Measurements from ENCODE around the gene PITX1. TPM values are rescaled to one million over a fixed set of nuclear protein-coding genes. Genes with fewer than 3 reads are reported as not detected.
A peak's percentile ranks its signal among the peaks of the same experiment; 100 is the strongest.

PITX1 gene
- total RNA-seq, 1 donor from 2014 or later, result 7.3 TPM

DNA sequence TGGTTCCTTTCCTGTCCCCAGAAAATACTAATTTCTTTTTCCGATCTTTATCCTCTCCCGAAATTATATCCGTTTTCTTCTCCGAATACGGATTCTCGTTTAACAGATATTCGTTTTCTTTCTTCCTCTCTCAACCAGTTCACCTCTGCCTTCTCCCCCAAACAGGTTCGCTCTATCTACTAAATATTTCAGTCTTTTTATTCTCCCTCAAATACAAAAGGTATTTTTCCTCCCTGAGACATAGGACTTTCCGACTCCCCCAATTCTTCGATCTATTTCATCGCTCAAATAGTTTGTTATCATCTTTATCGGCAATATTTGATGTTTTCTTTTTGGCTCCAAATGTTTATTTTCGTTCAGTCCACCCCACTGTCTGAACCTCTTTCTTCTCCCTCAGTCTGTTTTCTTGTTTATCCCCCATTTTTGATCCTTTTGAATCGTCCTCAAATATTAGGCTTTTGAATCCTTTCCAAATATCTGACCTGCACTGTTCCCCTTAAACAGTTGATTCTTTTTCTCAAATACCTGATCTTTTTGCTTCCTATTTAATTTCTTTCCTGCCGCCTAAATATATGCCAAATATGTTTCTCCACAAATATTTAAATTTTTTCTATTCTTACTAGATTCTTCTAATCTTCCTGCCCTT lies 4.4 kb downstream of the PITX1 start:
- no peak for DNase-seq (ENCODE audit: low spot score)

DNA sequence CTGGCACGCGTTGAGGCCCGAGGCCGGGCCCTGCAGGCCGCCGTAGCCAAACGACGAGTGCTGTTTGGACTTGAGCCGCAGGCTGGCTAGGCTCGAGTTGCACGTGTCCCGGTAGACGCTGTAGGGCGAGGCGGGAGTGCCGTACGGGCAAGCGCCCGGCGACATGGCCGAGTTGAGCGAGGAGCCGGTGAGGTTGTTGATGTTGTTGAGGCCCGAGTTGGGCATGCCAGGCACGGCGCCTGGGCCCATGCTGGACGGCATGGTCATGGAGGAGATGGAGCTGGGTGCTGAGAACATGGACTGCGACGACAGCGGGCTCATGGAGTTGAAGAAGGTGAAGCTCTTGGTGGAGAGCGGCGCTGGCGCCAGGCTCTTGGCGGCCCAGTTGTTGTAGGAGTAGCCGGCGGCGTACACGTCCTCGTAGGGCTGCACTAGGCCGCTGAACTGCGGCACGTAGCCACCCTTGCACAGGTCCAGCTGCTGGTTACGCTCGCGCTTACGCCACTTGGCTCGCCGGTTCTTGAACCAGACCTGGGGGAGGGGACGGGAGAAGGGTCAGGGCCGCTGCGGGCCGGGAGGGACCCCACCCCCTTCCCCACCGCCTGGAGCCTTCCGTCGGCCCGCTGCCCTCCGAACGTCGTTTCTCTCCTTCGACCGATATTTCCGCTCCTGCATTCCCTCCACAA lies 5.1 kb downstream of the PITX1 start:
- no peak for DNase-seq (ENCODE audit: low spot score)

DNA sequence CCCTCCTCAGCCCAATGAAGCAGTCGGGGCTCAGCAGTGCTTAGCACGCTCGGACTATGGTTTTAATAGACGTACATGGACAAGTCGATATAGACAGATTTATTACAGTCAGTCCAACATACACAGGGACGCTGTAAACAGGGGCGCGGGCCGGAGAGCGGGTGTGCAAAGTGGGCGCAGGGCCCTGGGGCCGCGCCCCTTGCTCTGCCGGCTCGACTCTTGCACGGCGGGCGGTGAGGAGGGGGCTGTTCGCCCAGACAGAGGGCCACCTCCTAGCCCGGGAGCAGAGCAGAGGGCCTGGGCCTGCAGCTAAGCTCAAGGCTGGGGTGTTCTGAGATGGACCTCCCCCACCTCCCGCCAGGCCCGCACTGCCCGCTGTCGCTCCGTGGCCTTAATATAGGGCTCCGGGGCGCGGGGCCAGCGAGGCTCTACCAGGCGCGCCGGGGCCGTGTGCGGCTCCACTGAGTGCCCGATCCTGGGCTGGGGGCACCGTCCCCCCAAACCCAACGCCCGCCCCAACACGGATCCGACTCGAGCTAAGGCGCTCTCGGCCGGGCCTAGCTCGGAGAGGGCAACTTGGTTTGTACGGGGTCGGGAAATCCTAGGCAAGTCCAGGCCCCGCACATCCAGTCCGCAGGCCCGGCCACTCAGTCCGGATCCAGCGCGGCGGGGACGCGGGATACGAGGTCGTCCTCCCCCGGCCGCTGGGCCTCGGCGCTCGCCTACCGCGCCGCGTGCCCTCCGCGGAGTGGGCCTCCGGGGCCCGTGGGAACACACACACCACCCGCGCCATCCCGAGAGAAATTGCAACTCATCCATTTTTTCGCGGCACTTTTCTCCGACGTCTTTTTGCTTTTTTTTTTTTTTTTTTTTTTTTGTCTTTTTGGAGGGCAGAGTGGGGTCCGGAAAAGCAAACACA lies 6.1 kb downstream of the PITX1 start:
- DNase-seq (ENCODE audit: low spot score), result no peak

DNA sequence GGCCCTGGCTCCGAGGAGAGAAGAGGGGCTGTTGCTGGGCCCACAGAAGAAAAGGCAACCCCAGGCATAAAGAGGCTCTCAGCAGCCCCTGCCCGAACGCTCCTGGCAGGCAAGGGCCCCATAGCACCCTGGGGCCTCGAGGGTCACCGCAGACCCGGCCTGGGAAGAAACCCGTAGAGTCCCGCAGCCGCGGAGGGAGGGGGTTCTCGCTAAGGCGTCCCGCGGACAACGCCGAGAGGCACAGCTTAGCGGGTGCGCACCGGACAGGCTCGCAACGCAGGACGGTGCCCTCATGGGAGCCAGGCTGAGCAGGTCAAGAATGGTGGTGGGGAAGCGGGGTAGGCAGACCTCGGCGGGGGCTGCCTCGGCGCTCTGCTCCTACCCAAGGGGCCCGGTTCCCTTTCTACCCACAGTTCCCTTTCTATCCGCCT lies 6.7 kb downstream of the PITX1 start:
- DNase-seq (ENCODE audit: low spot score), result no peak

DNA sequence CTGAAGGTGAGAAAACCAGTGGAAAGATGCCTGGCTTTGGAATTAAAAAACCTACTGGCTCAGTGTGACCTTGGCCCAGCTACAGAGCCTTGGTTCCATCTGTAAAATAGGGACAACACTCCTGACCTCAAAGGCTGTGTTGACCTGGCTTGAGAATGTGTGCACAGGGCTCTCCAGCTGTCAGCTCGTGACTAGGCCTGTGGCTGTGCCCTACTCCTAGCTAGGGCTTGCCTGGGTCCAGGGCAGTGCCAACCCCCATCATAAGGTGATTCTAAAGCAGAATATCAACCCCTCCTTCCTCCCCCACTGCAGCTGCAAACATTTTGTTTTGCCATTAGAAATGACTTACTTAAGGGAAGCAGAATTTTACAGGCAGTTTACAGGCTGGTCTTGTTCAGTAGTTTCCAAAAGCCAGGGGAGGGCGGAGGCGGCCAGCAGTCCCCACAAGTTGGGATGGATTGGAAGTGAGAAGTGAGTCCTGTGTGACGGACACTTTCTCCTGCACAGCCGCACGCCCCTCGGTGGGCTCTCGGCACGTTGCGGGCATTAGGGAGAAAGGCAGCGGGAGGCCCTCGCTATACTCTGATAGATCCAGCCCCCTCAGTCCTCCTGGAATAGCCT lies 7.3 kb downstream of the PITX1 start:
- DNase-seq (ENCODE audit: low spot score), result no peak

DNA sequence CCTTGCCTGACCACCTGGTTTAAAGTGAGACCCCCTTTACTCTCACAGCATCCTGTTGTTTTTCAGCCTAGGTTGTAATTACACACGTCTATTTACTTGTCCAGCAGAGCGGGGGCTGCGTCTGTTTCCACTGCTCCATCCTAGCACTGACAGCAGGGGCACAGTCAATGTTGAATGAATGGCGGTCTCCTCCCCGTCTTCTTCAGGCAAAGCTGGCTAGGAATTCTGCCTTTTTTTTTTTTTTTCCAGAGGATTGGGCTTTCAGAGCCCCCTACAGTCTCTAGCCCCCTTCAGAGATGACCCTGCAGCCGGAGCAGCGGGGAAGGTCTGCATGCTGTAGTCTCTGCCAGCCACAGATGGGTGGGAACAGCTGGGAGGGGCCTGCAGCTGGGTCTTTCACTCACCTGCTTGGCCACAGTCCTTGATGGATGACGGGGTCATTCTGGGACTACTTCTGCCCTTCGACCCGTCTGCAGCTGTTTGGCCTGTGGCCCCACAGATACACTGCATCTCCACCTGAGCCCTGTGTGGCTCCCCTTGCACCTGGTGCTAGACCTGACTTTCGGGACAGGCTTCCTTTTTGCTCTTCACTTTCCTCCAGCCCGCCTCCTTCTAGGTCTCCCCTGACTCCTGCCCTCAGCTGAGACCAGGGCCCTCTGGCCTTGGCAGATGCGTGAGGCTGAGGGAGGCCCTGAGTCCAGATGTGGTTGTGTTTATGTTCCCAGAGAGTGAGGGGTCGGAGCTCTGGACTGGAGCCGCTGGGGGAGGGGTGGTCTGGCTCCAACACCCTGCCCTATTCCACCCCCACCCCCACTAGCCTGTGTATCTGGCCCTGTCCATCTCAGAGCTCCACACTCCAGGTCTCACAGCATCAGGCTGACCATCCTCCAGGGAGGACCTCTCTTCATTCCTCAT lies 8.0 kb downstream of the PITX1 start:
- no peak for DNase-seq (ENCODE audit: low spot score)

DNA sequence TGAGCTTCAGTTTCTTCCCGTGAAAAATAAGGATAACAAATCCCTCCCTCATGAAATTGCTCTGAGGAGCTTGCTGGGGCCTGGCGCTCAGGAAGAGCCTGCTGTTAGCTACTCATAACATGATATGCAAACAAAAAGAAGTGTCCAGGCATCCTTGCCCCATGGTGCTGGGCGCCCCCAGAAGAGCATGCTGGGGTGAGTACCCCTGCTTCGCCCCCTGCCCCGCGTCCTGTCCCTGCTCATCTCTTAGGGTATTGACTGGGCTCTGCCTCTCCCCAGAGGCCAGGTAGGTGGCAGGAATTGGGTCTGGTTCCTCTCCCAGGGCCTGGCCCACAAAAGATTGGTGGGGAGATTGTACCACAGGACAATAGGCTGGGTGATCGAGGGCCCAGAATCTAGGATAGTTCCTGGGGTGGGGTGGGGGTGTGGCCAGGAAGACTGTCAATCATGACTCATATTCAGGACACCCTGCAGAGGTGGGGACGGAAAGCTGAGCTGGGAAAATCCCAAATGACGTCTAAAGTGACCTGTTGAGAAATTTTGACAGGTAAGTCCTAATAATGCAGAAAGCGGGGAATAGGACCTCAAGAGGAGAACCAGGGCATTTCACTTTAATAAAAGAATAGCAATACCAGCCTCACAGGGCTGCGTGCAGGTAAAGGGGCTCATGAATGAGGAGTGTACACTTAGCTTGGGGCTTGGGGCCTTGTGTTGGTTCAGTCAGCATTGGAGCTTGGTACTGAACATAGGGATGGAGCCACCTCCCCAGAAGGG lies 8.9 kb downstream of the PITX1 start:
- DNase-seq (ENCODE audit: low spot score), result no peak

DNA sequence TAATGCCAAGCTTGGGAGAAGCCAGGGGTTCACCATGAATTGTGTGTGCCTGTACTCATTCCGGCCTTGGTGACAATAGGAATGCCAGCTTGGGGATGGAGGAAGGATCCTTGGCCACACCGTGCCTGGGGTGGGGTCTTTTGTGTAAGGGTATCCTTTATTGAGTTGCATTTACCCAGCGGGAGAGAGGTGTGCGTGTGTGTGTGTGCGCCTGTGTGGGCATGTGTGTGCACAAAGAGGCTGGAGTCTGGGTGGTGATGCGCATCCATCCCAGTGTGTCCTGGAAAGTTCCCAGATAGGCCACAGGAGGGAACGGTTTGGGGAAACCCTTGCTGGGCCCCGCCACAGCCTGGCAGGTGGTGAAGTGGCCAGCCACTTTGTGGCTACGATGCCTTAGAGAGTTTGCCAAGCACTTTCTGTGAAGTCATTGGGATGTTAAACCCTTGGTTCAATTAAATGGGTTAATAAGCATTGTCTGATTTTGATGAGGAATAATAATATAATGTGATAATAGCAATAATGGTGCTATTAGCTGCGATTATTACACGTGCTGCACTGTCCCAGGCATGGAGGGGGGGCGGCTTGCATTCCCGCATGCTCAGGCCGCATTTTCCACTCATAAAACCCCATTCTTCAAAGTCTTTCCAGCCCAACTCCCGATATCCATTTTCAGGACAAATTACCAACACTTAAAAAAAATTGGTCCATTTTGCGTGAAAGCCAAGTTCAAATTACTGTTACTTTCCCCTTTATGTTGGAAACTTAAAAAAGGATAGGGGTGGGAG lies 13.7 kb downstream of the PITX1 start:
- no peak for DNase-seq (ENCODE audit: low spot score)

DNA sequence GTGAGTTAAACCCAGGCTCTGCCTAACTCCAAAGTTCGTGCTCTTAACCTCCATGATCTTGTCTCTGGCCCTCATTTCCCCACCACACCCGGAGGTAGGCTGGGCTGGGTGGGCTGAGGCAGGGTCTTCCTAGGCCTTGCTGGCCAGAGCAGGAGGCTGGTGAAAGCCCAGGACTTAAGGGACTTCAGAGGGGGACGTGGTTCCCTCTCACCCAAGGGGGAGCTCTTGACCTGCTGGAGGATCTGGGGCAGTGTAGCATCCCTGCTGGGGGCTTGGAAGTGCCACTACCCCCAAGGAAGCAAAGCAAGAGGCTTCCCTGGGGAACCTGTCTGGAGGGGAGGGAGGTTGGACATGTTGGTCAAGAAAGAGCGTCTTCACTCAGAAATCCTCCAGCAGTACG lies 14.7 kb downstream of the PITX1 start:
- no peak for DNase-seq (ENCODE audit: low spot score)

DNA sequence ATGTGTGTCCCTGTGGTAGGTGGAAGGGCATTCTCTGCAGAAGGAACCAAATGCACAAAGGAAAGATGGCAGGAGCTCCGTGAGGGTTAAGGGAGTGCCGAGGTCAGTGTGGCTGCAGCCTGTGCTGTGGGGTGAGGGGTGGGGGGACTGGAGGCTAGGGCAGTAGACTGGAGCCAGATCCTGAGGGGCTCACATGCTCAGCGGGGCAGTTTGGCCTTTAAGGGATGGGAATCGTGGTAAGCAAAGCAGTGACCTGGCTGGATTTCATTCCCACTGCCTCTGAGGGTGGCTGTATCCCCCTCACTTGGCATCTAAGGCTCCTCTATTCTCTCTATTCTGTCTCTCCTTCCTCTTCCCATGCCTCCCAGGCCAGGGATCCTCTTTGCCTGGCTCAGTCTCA lies 15.6 kb downstream of the PITX1 start:
- DNase-seq (ENCODE audit: low spot score), result no peak

DNA sequence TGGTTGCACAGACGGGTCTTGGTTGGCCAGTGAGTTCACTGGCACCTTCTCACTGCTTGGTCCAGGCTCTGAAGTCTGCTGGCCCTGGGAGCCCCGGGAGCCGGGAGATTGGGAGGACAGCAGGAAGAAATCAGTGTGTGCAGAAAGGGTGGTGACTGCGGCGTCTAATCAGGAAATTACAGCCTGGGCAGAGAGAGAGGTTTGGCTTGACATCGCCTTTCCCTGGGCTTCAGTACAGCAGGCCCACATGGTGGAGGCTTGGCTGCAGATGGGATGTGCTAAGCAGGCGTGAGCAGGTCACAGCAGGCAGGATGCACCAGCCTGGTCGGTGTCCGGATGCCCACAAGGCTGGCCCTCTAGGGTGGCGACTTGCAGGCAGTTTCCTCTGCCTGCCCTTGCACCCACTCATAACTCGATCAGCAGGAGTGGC lies 17.2 kb downstream of the PITX1 start:
- DNase-seq (ENCODE audit: low spot score), result no peak

DNA sequence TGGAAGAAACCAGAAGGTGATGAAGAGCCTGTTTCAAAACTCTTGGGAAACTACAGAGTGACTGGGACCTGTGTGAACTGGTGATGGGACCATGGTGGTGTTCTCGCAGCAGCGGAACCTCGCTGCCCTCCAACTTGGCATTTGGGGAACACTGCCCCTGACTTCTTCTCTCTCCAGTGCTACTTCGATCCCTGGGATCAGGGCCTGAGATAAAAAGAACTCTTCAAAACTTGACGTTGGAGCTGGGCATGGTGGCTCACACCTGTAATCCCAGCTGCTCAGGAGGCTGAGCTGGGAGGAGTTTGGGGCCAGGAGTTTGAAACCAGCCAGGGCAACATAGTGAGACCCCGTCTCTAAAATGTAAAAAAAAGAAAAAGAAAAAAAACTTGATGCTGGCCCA lies 18.1 kb downstream of the PITX1 start:
- no peak for DNase-seq (ENCODE audit: low spot score)

DNA sequence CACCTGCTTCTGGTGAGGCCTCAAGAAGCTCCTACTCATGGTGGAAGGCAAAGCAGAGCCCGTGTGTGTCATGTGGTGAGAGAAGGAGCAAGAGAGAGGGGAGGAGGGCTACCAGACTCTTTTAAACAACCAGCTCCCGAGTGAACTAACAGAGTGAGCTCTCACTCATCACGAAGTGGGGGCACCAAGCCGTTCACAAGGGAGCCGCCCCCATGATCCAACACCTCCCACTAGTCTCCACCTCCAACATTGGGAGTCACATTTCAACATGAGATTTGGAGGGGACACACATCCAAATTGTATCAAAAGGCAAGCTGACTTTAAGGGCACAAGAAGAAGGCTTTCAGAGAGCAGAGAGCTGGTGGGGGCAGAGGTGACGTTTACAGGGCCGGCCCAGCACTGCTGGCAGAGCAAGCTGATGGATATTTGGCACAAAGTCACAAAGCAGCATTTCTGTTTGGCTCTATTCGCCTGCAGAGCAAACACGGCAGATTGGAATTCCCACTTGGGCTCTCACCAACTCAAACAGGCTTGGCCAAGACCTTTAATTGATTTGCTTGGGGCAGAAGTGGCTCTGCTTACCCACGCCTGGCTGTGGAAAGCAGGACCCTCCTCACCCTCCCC lies 20.0 kb downstream of the PITX1 start:
- DNase-seq (ENCODE audit: low spot score), result peak; percentile 78

DNA sequence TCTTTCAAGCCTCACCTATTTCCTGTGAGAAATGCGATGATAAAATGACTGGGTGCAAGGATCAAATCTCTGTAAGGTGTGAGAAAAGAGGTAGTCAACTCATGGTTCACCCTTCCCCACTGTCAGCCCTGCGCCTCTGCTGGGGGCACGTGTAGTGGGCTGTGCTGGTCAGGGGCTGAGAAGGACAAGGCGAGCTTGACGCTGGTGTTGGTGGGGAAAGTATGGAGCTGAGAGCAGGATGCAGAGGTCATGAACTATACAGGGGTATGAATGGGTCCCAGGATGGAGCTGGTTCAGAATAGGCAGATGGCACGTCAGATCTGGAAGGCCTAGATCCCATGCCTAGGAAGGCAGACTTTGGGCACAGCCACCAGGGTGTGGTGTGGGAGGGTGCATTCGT lies 20.6 kb downstream of the PITX1 start:
- DNase-seq (ENCODE audit: low spot score), result no peak

DNA sequence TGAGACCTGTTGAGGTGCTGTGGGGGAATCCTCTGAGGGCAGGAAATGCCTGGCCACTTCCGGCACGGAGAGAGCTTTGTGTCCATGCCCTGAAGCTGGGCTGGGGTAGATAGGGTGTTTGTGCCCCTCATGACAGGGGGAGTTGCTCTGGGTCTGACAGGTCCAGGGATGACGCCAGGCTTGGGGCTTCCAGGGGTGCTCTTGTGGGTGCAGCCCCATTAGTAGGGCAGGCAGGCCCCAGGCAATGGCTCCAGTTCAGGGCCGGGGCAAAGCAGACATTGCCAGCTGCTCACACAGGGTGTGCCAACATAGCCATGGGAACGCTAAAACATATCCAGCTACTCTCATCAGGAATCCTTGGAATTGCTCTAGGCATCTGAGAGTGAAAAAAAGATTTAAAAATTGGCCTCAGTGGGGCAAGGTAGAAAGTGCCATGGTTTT lies 21.1 kb downstream of the PITX1 start:
- peak; percentile 32 for DNase-seq (ENCODE audit: low spot score)

DNA sequence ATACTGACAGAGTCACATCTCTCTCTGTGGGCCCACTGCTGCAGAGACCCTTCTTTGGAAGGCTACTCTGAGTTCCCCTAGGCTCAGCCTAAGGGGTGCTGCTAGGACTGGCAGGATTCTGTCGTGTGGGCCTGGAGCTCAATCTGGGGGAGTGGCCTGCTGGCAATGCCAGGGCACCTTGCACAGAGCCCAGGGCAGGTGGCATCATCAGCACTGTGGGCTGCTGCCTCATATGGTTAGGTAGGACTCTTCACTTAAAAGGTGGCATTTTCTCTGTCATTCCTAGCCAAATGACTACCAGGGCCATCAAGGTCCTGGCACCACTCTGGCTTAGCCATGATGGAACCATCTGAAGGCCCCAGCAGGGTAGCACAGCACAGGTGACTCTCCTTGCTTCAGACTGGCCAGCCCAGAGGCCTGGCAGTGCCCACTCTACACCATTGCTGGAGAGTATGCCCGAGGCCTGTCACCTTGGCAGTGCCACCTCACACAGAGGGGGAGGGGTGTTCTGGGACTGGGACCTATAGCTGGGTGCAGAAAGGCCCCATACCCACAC lies 21.9 kb downstream of the PITX1 start:
- DNase-seq (ENCODE audit: low spot score), result no peak

DNA sequence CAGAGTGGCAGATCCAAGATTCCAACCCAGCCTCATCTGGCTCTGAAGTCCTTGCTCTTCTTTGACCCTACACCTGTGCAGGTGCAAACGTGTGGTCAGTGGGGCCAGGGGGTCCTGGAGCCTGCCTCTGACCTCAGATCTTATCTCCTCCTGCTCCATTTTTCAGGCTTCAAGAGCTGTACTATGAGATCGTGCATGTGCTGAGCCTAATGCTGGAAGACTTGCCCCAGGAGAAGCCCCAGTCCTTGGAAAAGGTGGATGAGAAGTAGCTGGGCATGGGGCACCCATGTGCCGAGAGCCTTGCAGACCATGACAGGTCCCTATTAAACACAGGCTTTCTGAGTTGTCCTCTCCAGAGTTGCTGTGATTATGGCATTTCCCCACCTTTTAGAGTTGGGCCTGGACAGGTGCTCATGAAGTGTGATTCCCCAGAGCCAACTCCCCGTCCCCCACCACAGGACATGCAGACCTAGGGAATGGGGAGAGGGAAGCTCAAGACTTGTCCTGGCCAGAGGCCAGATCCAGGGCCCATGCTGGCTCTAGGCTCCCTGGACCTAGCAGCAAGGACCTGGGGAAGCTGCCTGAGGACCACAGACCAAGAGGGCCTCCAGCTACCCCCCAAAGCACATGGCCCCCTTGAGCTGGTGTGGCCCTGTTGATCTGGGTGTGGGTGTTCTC lies 22.5 kb downstream of the PITX1 start:
- DNase-seq (ENCODE audit: low spot score), result no peak

Measured in mucosa of gallbladder (tissue), 1 donor.